ENCODE data around the gene PTPN13. TPM values are rescaled to one million over a fixed set of nuclear protein-coding genes. Genes with fewer than 3 reads are reported as not detected.

PTPN13 gene
- 100 to 1,000 TPM; 115 to 155 (median 125) TPM for polyA plus RNA-seq (ENCODE audit: insufficient read length in 3 of 3)
- long read RNA-seq, donor 1, full-length matches to known transcripts = 3 of 9 reads
- long read RNA-seq, donor 1, partial matches to known transcripts = 6 of 9 reads
- long read RNA-seq, donor 1, other reads (novel, unspliced or antisense) = 0 of 9 reads
- long read RNA-seq, donor 2, partial matches to known transcripts = 6 of 6 reads
- long read RNA-seq, donor 2, other reads (novel, unspliced or antisense) = 0 of 6 reads
- long read RNA-seq, donor 3, partial matches to known transcripts = 21 of 21 reads
- long read RNA-seq, donor 3, other reads (novel, unspliced or antisense) = 0 of 21 reads
- long read RNA-seq, donor 4, full-length matches to known transcripts = 3 of 30 reads
- long read RNA-seq, donor 4, partial matches to known transcripts = 27 of 30 reads
- long read RNA-seq, donor 4, other reads (novel, unspliced or antisense) = 0 of 30 reads
- long read RNA-seq, donor 5 = 0 reads
- long read RNA-seq, donor 6, partial matches to known transcripts = 27 of 29 reads
- long read RNA-seq, donor 6, other reads (novel, unspliced or antisense) = 0 of 29 reads
- long read RNA-seq, donor 7, partial matches to known transcripts = 45 of 45 reads
- long read RNA-seq, donor 7, other reads (novel, unspliced or antisense) = 0 of 45 reads
- long read RNA-seq, donor 8 = 0 reads
- long read RNA-seq, donor 9, partial matches to known transcripts = 53 of 53 reads
- long read RNA-seq, donor 9, other reads (novel, unspliced or antisense) = 0 of 53 reads
- long read RNA-seq, donor 10, partial matches to known transcripts = 43 of 43 reads
- long read RNA-seq, donor 10, other reads (novel, unspliced or antisense) = 0 of 43 reads
- long read RNA-seq, donor 11, partial matches to known transcripts = 39 of 39 reads
- long read RNA-seq, donor 11, other reads (novel, unspliced or antisense) = 0 of 39 reads
- long read RNA-seq, donor 12, full-length matches to known transcripts = 2 of 9 reads
- long read RNA-seq, donor 12, partial matches to known transcripts = 7 of 9 reads
- long read RNA-seq, donor 12, other reads (novel, unspliced or antisense) = 0 of 9 reads
- long read RNA-seq, donor 13 = 0 reads
- long read RNA-seq, donor 14, full-length matches to known transcripts = 2 of 13 reads
- long read RNA-seq, donor 14, partial matches to known transcripts = 11 of 13 reads
- long read RNA-seq, donor 14, other reads (novel, unspliced or antisense) = 0 of 13 reads
- long read RNA-seq, donor 15, partial matches to known transcripts = 13 of 13 reads
- long read RNA-seq, donor 15, other reads (novel, unspliced or antisense) = 0 of 13 reads
- long read RNA-seq, donor 16, partial matches to known transcripts = 133 of 135 reads
- long read RNA-seq, donor 16, other reads (novel, unspliced or antisense) = 0 of 135 reads

- peak; percentile 93 to 98 (median 96) for DNase-seq (ENCODE audit: extremely low read depth in 1 of 11, low read depth in 9 of 11, low spot score in 4 of 11)
Observed at GRCh38 chr4:86593688-86594558, at the start of gene PTPN13. Gene PTPN13, plus strand, starts transcription at chr4:86594315. Its CDS starts 40,942 bp downstream, at chr4:86635257.

- no peak for DNase-seq (ENCODE audit: extremely low read depth in 1 of 11, low read depth in 9 of 11, low spot score in 4 of 11)
Observed at GRCh38 chr4:86547140-86547539, 47.0 kb upstream of the PTPN13 start.

GRCh38 chr4:86549163-86549788 is 44.8 kb upstream of the PTPN13 start:
- no peak for DNase-seq (ENCODE audit: extremely low read depth in 1 of 11, low read depth in 9 of 11, low spot score in 4 of 11)

- no peak for DNase-seq (ENCODE audit: extremely low read depth in 1 of 11, low read depth in 9 of 11, low spot score in 4 of 11)
Observed at GRCh38 chr4:86551387-86551786, 42.7 kb upstream of the PTPN13 start.

GRCh38 chr4:86554646-86555045 is 39.5 kb upstream of the PTPN13 start:
- DNase-seq (ENCODE audit: extremely low read depth in 1 of 11, low read depth in 9 of 11, low spot score in 4 of 11) = no peak

- no peak for DNase-seq (ENCODE audit: extremely low read depth in 1 of 11, low read depth in 9 of 11, low spot score in 4 of 11)
Observed at GRCh38 chr4:86556791-86557415, 37.2 kb upstream of the PTPN13 start.

GRCh38 chr4:86557526-86557925 is 36.6 kb upstream of the PTPN13 start:
- no peak for DNase-seq (ENCODE audit: extremely low read depth in 1 of 11, low read depth in 9 of 11, low spot score in 4 of 11)

GRCh38 chr4:86558258-86558657 is 35.9 kb upstream of the PTPN13 start:
- no peak for DNase-seq (ENCODE audit: extremely low read depth in 1 of 11, low read depth in 9 of 11, low spot score in 4 of 11)

GRCh38 chr4:86558797-86559196 is 35.3 kb upstream of the PTPN13 start:
- DNase-seq (ENCODE audit: extremely low read depth in 1 of 11, low read depth in 9 of 11, low spot score in 4 of 11) = no peak

- DNase-seq (ENCODE audit: extremely low read depth in 1 of 11, low read depth in 9 of 11, low spot score in 4 of 11) = no peak
Observed at GRCh38 chr4:86560447-86560846, 33.7 kb upstream of the PTPN13 start.

GRCh38 chr4:86561256-86561655 is 32.9 kb upstream of the PTPN13 start:
- DNase-seq (ENCODE audit: extremely low read depth in 1 of 11, low read depth in 9 of 11, low spot score in 4 of 11) = no peak

GRCh38 chr4:86563416-86563815 is 30.7 kb upstream of the PTPN13 start:
- DNase-seq (ENCODE audit: extremely low read depth in 1 of 11, low read depth in 9 of 11, low spot score in 4 of 11) = no peak

- no peak for DNase-seq (ENCODE audit: extremely low read depth in 1 of 11, low read depth in 9 of 11, low spot score in 4 of 11)
Observed at GRCh38 chr4:86564795-86565194, 29.3 kb upstream of the PTPN13 start.

- DNase-seq (ENCODE audit: extremely low read depth in 1 of 11, low read depth in 9 of 11, low spot score in 4 of 11) = no peak
Observed at GRCh38 chr4:86565651-86566050, 28.5 kb upstream of the PTPN13 start.

GRCh38 chr4:86569103-86569870 is 24.8 kb upstream of the PTPN13 start:
- DNase-seq (ENCODE audit: extremely low read depth in 1 of 11, low read depth in 9 of 11, low spot score in 4 of 11) = no peak

- no peak for DNase-seq (ENCODE audit: extremely low read depth in 1 of 11, low read depth in 9 of 11, low spot score in 4 of 11)
Observed at GRCh38 chr4:86579941-86580340, 14.2 kb upstream of the PTPN13 start.
